ENCODE results near the gene SLC7A6.

DNA sequence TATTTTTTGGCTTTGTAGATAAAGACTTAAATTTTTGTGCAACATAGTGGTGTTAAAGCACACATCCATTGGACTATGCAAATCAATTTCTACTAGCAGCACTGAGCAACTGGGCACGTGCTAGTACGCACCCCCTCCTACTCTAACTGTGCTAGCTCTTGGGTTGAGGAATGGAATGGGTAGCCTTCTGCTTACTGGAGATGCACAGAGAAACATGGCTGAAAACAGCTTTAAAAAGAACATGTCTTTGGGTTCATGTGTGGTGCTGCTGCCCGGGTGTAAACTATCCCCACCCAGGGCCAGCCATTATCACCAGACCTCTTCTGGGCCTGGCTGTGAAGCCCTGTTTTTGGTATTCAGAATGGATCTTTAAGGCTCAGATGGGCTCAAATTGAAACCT is 35.7 kb upstream of the SLC7A6 start:
- TF ChIP-seq, protein P1, sequence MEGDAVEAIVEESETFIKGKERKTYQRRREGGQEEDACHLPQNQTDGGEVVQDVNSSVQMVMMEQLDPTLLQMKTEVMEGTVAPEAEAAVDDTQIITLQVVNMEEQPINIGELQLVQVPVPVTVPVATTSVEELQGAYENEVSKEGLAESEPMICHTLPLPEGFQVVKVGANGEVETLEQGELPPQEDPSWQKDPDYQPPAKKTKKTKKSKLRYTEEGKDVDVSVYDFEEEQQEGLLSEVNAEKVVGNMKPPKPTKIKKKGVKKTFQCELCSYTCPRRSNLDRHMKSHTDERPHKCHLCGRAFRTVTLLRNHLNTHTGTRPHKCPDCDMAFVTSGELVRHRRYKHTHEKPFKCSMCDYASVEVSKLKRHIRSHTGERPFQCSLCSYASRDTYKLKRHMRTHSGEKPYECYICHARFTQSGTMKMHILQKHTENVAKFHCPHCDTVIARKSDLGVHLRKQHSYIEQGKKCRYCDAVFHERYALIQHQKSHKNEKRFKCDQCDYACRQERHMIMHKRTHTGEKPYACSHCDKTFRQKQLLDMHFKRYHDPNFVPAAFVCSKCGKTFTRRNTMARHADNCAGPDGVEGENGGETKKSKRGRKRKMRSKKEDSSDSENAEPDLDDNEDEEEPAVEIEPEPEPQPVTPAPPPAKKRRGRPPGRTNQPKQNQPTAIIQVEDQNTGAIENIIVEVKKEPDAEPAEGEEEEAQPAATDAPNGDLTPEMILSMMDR (IDR thresholded peaks at IDR 0.05): no peak
- TF ChIP-seq ZFX (IDR thresholded peaks at IDR 0.05; ENCODE audit: borderline replicate concordance): no peak
